ENCODE data around the gene PMPCA. TPM values are rescaled to one million over a fixed set of nuclear protein-coding genes. Genes with fewer than 3 reads are reported as not detected.

PMPCA gene
- total and polyA plus RNA-seq, 2 of the 8 experiments (the other 6 are each of a cell fraction or from before 2014, with no cell fraction given), result 60.0 to 88.2 TPM

- TF ChIP-seq CHD7 (IDR thresholded peaks at IDR 0.05; ENCODE audit: insufficient replicate concordance, low read length) (no peak), E2F6 (IDR thresholded peaks at IDR 0.05) (no peak), CEBPB (IDR thresholded peaks at IDR 0.05; ENCODE audit: low read depth, low read length) (no peak), HDAC6 (IDR thresholded peaks at IDR 0.05; ENCODE audit: low read depth, low read length) (no peak), CTCF (IDR thresholded peaks at IDR 0.05; ENCODE audit: control extremely low read depth in 1 of 3, insufficient read depth in 1 of 3, low read depth in 1 of 3, low read length in 3 of 3) (no peak), JUN (IDR thresholded peaks at IDR 0.05; ENCODE audit: low read depth, low read length) (no peak), BRCA1 (IDR thresholded peaks at IDR 0.05; ENCODE audit: low read depth, low read length) (no peak), GTF2F1 (IDR thresholded peaks at IDR 0.05; ENCODE audit: borderline replicate concordance, low read depth, low read length) (no peak), EGR1 (IDR thresholded peaks at IDR 0.05; ENCODE audit: borderline replicate concordance, low read depth, low read length) (no peak)
These were observed 53.8 kb downstream of the PMPCA start (continued) for GRCh38 chr9:136464241-136464640.

Data from H1 (cell line).